Stomach (tissue), 9 donors: Measurements from ENCODE around the gene SMAD3. TPM values are rescaled to one million over a fixed set of nuclear protein-coding genes. Genes with fewer than 3 reads are reported as not detected.
A peak's percentile ranks its signal among the peaks of the same experiment; 100 is the strongest.

Source experiments
- DNase-seq, 2 donors: peaks; one replicate each; pipeline versions ENCODE4 v3.0.0 to v3.0.0-alpha.2; 2013 to 2019
- H3K27ac ChIP-seq, 5 donors: fragments of 200-600 bp in 4 of 5; sonication (generic) in 4 of 5; one replicate each; pipeline ENCODE4 v1.5.1; 2013 to 2019; ENCODE audit warnings: mild to moderate bottlenecking in 1 of 5, moderate library complexity in 1 of 5
- H3K27me3 ChIP-seq, 3 donors: fragments of 200-600 bp; sonication (generic); one replicate each; pipeline ENCODE4 v1.5.1; 2017 to 2019; ENCODE audit warnings: mixed run types in 1 of 3
- H3K36me3 ChIP-seq, 4 donors: fragments of 200-600 bp; sonication (generic); 1 replicate in 3 of 4; 2 replicates in 1 of 4; pipeline ENCODE4 v1.5.1; 2016 to 2019
- H3K4me1 ChIP-seq, 4 donors: fragments of 200-600 bp; sonication (generic); one replicate each; pipeline ENCODE4 v1.5.1; 2016 to 2019
- H3K4me3 ChIP-seq, 4 donors: fragments of 200-600 bp; sonication (generic) in 3 of 4; one replicate each; pipeline ENCODE4 v1.5.1; 2016 to 2019; ENCODE audit warnings: mild to moderate bottlenecking in 1 of 4
- H3K9me3 ChIP-seq, 4 donors: fragments of 200-600 bp; sonication (generic); one replicate each; pipeline ENCODE4 v1.5.1; 2016 to 2019
- CTCF ChIP-seq, 7 experiments: fragments of 450-650 bp in 4 of 7; fragments of 200-600 bp in 3 of 7; sonication (generic) in 3 of 7; IDR thresholded peaks; one replicate each; pipeline ENCODE4 v1.5.1; 2016 to 2019; ENCODE audit warnings: antibody characterized with exemption in 7 of 7, control low read depth in 2 of 7, mild to moderate bottlenecking in 1 of 7
- EP300 ChIP-seq: sonication (generic); formaldehyde crosslinking; IDR thresholded peaks from one replicate; pipeline ENCODE4 v1.6.1; 2017; ENCODE audit warnings: antibody characterized with exemption
- POLR2A ChIP-seq, 4 donors: fragments of 450-650 bp; IDR thresholded peaks; one replicate each; pipeline ENCODE4 v1.6.1; 2016; ENCODE audit warnings: antibody characterized with exemption in 4 of 4, control low read depth in 2 of 4, mild to moderate bottlenecking in 1 of 4, moderate library complexity in 1 of 4
- POLR2AphosphoS5 ChIP-seq, 3 donors: sonication (generic); formaldehyde crosslinking; IDR thresholded peaks; one replicate each; pipeline ENCODE4 v1.6.1; 2016; ENCODE audit warnings: antibody characterized with exemption in 3 of 3
- WGBS, 5 donors: extraction: QIAGEN DNeasy Blood & Tissue Kit in 3 of 5; methylation state at CpG; one replicate each; pipeline versions ENCODE4 v1.1.5 to v1.1.7; 2013 to 2018; 5-methylcytosine and 5-hydroxymethylcytosine counted together
- intact Hi-C: fragments of 100-400 bp; cut with DNase I; formaldehyde crosslinking; loops from one replicate; pipeline ENCODE4 v1.15.1; 2023; ENCODE audit warnings: low total_unique reads
- polyA plus RNA-seq, 3 donors: library from polyadenylated mRNA; stranded (reverse); fragments of 200-250 nt; gene quantifications; one replicate each; pipeline ENCODE4 v1.2.3, GENCODE V29; 2013
- total RNA-seq, 5 donors: library from RNA; depleted of rRNA; stranded (reverse); fragments of >200 nt; gene quantifications; one replicate each; pipeline versions ENCODE4 v1.1.0 to v1.2.3, GENCODE V29; 2014 to 2016
- donor health status: healthy with polysubstance abuse.
- donor health status: Bipolar disorder and iron deficiency.
- donor health status: healthy.

SMAD3 gene
- total and polyA plus RNA-seq, 8 donors: 6.8 to 103 (median 27.5) TPM

- peak; percentile 92 to 93 for DNase-seq
- no peaks in the 10 kb centered on the region for H3K9me3 ChIP-seq
- H3K36me3 ChIP-seq: no peaks in the 10 kb centered on the region
- no peaks in the 10 kb centered on the region for H3K27me3 ChIP-seq
- 32 to 40% (median 32%) methylated on average over 9 of the region's 9 CpGs for WGBS, 5 donors
- peaks cover 49 to 61% (median 55%) of the 10 kb centered on the region in 4 donors for H3K4me1 ChIP-seq
- H3K4me3 ChIP-seq: no peak overlapping the region
- TF ChIP-seq CTCF (IDR thresholded peaks at IDR 0.05) (no peak), POLR2AphosphoS5 (IDR thresholded peaks at IDR 0.05) (peak; percentile 24 to 86 (median 78)), EP300 (no peak), POLR2A (IDR thresholded peaks at IDR 0.05) (no peak)
- H3K27ac ChIP-seq: peak overlapping the region; percentile 89 to 96 (median 94)
- intact Hi-C loops: no loop called here
Observed at GRCh38 chr15:67048281-67049279, 16.8 kb upstream of the SMAD3 start.

- H3K4me1 ChIP-seq: peaks cover 45 to 56% (median 53%) of the 10 kb centered on the region in 4 donors
- WGBS, 5 donors: 38 to 50% (median 43%) methylated on average over 5 to 6 of the region's 6 CpGs
Observed at GRCh38 chr15:67049351-67050044, 15.9 kb upstream of the SMAD3 start.

GRCh38 chr15:67050062-67050461 lies 15.3 kb upstream of the SMAD3 start:
- H3K4me3 ChIP-seq: no peak overlapping the region
- TF ChIP-seq POLR2A (IDR thresholded peaks at IDR 0.05) (no peak), EP300 (no peak), POLR2AphosphoS5 (IDR thresholded peaks at IDR 0.05) (no peak), CTCF (IDR thresholded peaks at IDR 0.05) (no peak)
- no peaks in the 10 kb centered on the region for H3K9me3 ChIP-seq
- 32 to 64% (median 47%) methylated on average over 3 of the region's 3 CpGs for whole genome bisulfite sequencing, 5 donors
- H3K27ac ChIP-seq: peak overlapping the region; percentile 89 to 96 (median 94)
- peaks cover 43 to 54% (median 53%) of the 10 kb centered on the region in 4 donors for H3K4me1 ChIP-seq
- H3K36me3 ChIP-seq: no peaks in the 10 kb centered on the region
- DNase-seq: no peak
- H3K27me3 ChIP-seq: no peaks in the 10 kb centered on the region
- intact Hi-C loops: no loop called here

More at GRCh38 chr15:67049351-67050044, 15.9 kb upstream of the SMAD3 start:
- peak in 1 of 2 donors; percentile 62 for DNase-seq
- no peak overlapping the region for H3K4me3 ChIP-seq
- H3K27me3 ChIP-seq: no peaks in the 10 kb centered on the region
- no peak for TF ChIP-seq CTCF (IDR thresholded peaks at IDR 0.05)
- TF ChIP-seq EP300: no peak
- TF ChIP-seq POLR2A (IDR thresholded peaks at IDR 0.05): no peak
- TF ChIP-seq POLR2AphosphoS5 (IDR thresholded peaks at IDR 0.05): no peak
- no peaks in the 10 kb centered on the region for H3K36me3 ChIP-seq
- intact Hi-C loops: no loop called here
- no peaks in the 10 kb centered on the region for H3K9me3 ChIP-seq
- H3K27ac ChIP-seq: peak overlapping the region; percentile 89 to 96 (median 94)

- 24 to 36% (median 27%) methylated on average over 4 of the region's 5 CpGs for WGBS, 5 donors
- Histone ChIP-seq H3K27me3 (no peaks in the 10 kb centered on the region), H3K36me3 (no peaks in the 10 kb centered on the region), H3K4me3 (no peak overlapping the region), H3K4me1 (peaks cover 43 to 54% (median 53%) of the 10 kb centered on the region in 4 donors), H3K9me3 (no peaks in the 10 kb centered on the region), H3K27ac (peak overlapping the region; percentile 9 to 95 (median 91))
- intact Hi-C loops: no loop called here
- no peak for DNase-seq
- TF ChIP-seq POLR2AphosphoS5 (IDR thresholded peaks at IDR 0.05) (no peak), CTCF (IDR thresholded peaks at IDR 0.05) (no peak), EP300 (no peak), POLR2A (IDR thresholded peaks at IDR 0.05) (no peak)
Observed at GRCh38 chr15:67050522-67051087, 14.8 kb upstream of the SMAD3 start.
